Tibial nerve (tissue), 3 donors: ENCODE measurements around the gene MARCHF7.

Experiments
- POLR2A ChIP-seq, 2 donors: fragments of 450-650 bp; IDR thresholded peaks; one replicate each; pipeline ENCODE4 v1.6.1; 2017; ENCODE audit warnings: antibody characterized with exemption in 2 of 2, mild to moderate bottlenecking in 2 of 2, moderate library complexity in 2 of 2
- TF ChIP-seq, protein P1 (sequence below), 5 experiments: fragments of 200-600 bp in 3 of 5; fragments of 450-650 bp in 2 of 5; sonication (generic) in 3 of 5; IDR thresholded peaks; one replicate each; pipeline ENCODE4 v1.5.1; 2016 to 2019; ENCODE audit warnings: antibody characterized with exemption in 5 of 5, mild to moderate bottlenecking in 3 of 5, moderate library complexity in 2 of 5

DNA sequence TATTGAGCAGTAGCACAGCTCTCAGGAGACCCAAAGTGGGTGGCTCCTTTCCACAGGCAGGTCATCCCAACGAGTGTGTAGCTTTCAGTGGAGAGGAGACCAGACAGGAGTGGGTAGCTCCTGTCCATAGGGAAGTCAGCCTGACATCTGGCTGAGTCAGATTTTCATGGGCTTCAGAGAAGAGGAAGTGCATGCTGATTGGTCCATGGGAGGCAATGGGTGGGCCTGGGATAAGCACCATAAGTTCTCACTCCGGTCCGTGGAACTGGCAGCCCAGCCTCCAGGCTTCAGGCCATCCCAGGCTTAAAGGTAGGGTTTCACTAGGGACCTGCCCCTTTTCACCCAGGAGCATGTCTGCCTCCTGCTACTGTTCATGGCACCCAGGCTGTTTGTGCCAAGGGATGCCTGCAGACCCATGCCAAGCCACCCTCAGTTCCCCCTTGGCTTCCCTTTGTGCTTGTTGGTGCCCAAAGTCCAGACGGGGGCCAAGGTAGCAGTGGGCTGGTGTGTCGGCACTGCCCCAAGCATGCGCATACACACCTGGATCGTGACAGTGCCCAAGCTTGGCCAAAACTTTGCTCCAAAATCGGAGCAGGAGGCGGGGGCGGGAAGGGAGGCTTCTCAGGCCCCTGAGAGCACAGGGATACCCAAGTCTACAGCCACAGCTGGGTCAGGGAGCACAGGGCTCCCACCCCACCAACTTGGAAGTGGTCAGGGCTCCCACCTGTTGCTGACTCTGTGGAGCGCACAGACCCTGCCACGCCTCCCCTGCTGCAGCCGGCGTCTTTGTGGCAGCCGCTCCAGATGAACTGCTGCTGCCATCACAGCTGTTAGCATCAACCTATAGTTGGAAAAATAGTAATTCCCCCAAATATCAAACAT is 26.4 kb downstream of the MARCHF7 start:
- no peak for TF ChIP-seq POLR2A (IDR thresholded peaks at IDR 0.05)
- TF ChIP-seq, protein P1, sequence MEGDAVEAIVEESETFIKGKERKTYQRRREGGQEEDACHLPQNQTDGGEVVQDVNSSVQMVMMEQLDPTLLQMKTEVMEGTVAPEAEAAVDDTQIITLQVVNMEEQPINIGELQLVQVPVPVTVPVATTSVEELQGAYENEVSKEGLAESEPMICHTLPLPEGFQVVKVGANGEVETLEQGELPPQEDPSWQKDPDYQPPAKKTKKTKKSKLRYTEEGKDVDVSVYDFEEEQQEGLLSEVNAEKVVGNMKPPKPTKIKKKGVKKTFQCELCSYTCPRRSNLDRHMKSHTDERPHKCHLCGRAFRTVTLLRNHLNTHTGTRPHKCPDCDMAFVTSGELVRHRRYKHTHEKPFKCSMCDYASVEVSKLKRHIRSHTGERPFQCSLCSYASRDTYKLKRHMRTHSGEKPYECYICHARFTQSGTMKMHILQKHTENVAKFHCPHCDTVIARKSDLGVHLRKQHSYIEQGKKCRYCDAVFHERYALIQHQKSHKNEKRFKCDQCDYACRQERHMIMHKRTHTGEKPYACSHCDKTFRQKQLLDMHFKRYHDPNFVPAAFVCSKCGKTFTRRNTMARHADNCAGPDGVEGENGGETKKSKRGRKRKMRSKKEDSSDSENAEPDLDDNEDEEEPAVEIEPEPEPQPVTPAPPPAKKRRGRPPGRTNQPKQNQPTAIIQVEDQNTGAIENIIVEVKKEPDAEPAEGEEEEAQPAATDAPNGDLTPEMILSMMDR (IDR thresholded peaks at IDR 0.05): no peak
